K562 (cell line): ENCODE measurements around the gene ZNF862. TPM values are rescaled to one million over a fixed set of nuclear protein-coding genes. Genes with fewer than 3 reads are reported as not detected.

Source experiments
- ARNT ChIP-seq, 2 experiments: fragments of 450-650 bp; IDR thresholded peaks; 2 replicates each; pipeline ENCODE4 v1.6.1; 2016; ENCODE audit warnings: mild to moderate bottlenecking in 1 of 2
- CBX1 ChIP-seq: sonication (generic); IDR thresholded peaks from 2 replicates; pipeline ENCODE4 v1.6.1; 2016; ENCODE audit warnings: antibody characterized with exemption, low read depth, mild to moderate bottlenecking
- E2F1 ChIP-seq: sonication (generic); formaldehyde crosslinking; IDR thresholded peaks from 2 replicates; pipeline ENCODE4 v1.8.1; 2023; ENCODE audit warnings: mild to moderate bottlenecking, missing genetic modification reagents, moderate library complexity
- FIP1L1 ChIP-seq: fragments of 200-400 bp; formaldehyde crosslinking; IDR thresholded peaks from 2 replicates; pipeline ENCODE4 v1.6.1; 2018; ENCODE audit warnings: mild to moderate bottlenecking, low read depth, low read length; ENCODE audit not compliant: poor library complexity, severe bottlenecking
- GATA2 ChIP-seq: sonication (generic); formaldehyde crosslinking; IDR thresholded peaks from 2 replicates; pipeline ENCODE4 v1.4.0; 2020; ENCODE audit warnings: mild to moderate bottlenecking, missing genetic modification reagents
- ILF3 ChIP-seq: fragments of 450-650 bp; IDR thresholded peaks from 2 replicates; pipeline ENCODE4 v1.6.1; 2018; ENCODE audit warnings: antibody characterized with exemption, mild to moderate bottlenecking, moderate library complexity, borderline replicate concordance
- KAT2B ChIP-seq: IDR thresholded peaks from one replicate; pipeline ENCODE4 v1.6.1; 2012; ENCODE audit warnings: low read depth, mild to moderate bottlenecking, control low read depth, inconsistent platforms, low read length, moderate library complexity
- KAT7 ChIP-seq: sonication (generic); formaldehyde crosslinking; IDR thresholded peaks from 2 replicates; pipeline ENCODE4 v1.8.0; 2022; ENCODE audit warnings: missing genetic modification reagents, mild to moderate bottlenecking, borderline replicate concordance
- MEF2A ChIP-seq: IDR thresholded peaks from 2 replicates; pipeline ENCODE4 v1.6.1; 2011; ENCODE audit warnings: low read depth, mild to moderate bottlenecking, low read length, moderate library complexity; ENCODE audit not compliant: control insufficient read depth
- MYBL2 ChIP-seq, 2 experiments: fragments of 450-650 bp in 1 of 2; sonication (generic) in 1 of 2; formaldehyde crosslinking in 1 of 2; IDR thresholded peaks; 2 replicates each; pipeline versions ENCODE4 v1.6.1 to v1.8.1; 2017 to 2022; ENCODE audit warnings: borderline replicate concordance in 1 of 2, inconsistent platforms in 1 of 2, low read depth in 1 of 2, mild to moderate bottlenecking in 1 of 2, missing genetic modification reagents in 1 of 2, moderate library complexity in 1 of 2
- PHF21A ChIP-seq: fragments of 450-650 bp; IDR thresholded peaks from 2 replicates; pipeline ENCODE4 v1.6.1; 2017; ENCODE audit warnings: low read depth, borderline replicate concordance
- RBBP5 ChIP-seq: fragments of 200-600 bp; sonication (generic); IDR thresholded peaks from 2 replicates; pipeline ENCODE4 v1.6.1; 2012; ENCODE audit warnings: borderline replicate concordance, mild to moderate bottlenecking, low read length, control low read depth, inconsistent platforms; ENCODE audit not compliant: insufficient read depth, poor library complexity, severe bottlenecking
- RBM15 ChIP-seq: fragments of 200-400 bp; formaldehyde crosslinking; IDR thresholded peaks from 2 replicates; pipeline ENCODE4 v1.6.1; 2018; ENCODE audit warnings: mild to moderate bottlenecking, low read length, moderate library complexity; ENCODE audit not compliant: insufficient read depth
- RBM25 ChIP-seq: fragments of 200-400 bp; formaldehyde crosslinking; IDR thresholded peaks from 2 replicates; pipeline ENCODE4 v1.6.1; 2018; ENCODE audit warnings: low read length, low read depth, moderate library complexity; ENCODE audit not compliant: severe bottlenecking
- ZNF174 ChIP-seq: fragments of 250-450 bp; sonication (Bioruptor Pico); IDR thresholded peaks from 2 replicates; pipeline ENCODE4 v1.4.0; 2020; ENCODE audit warnings: mild to moderate bottlenecking
- ZNF589 ChIP-seq: fragments of 200-800 bp; sonication (Bioruptor generic); IDR thresholded peaks from 2 replicates; pipeline ENCODE4 v1.6.1; 2016; ENCODE audit warnings: low read depth, missing genetic modification characterization, missing compliant biosample characterization
- ZSCAN32 ChIP-seq: fragments of 450-650 bp; formaldehyde crosslinking; IDR thresholded peaks from 2 replicates; pipeline ENCODE4 v1.4.0; 2020; ENCODE audit warnings: mild to moderate bottlenecking, moderate library complexity
- polyA plus RNA-seq, 8 experiments: library from polyadenylated mRNA; depleted of rRNA in 4 of 8; stranded (reverse) in 5 of 8; unstranded in 3 of 8; fragments of >200 nt; fragmentation: Nextera tagmentation in 2 of 8; fragmentation: Illumina TruSeq in 1 of 8; extraction: Ambion mirVana in 2 of 8; extraction: Trizol in 1 of 8; gene quantifications; 2 replicates each; pipeline versions ENCODE4 v1.2.1 to v1.2.3, GENCODE V29; 2011 to 2014; ENCODE audit warnings: inconsistent platforms in 1 of 8, missing spikeins in 1 of 8
- total RNA-seq, 7 experiments: library from RNA; depleted of rRNA in 6 of 7; stranded (reverse); fragments of >200 nt in 6 of 7; fragmentation: Illumina TruSeq in 2 of 7; extraction: Trizol in 2 of 7; gene quantifications; 2 replicates each; pipeline versions ENCODE4 v1.2.1 to v1.2.3, GENCODE V29; 2011 to 2021; ENCODE audit warnings: low replicate concordance in 1 of 7
- TF ChIP-seq, protein P1 (sequence below): fragments of 450-650 bp; formaldehyde crosslinking; IDR thresholded peaks from 2 replicates; pipeline ENCODE4 v1.4.0; 2020; ENCODE audit warnings: mild to moderate bottlenecking, moderate library complexity
- TF ChIP-seq, protein P2 (sequence below): IDR thresholded peaks from 2 replicates; pipeline ENCODE4 v1.6.1; 2014; ENCODE audit warnings: antibody characterized with exemption
- TF ChIP-seq, protein P3 (sequence below): fragments of 450-650 bp; conservative IDR thresholded peaks from 2 replicates; pipeline ENCODE4 v1.6.1; 2016; ENCODE audit warnings: missing genetic modification characterization, low read depth, mild to moderate bottlenecking, control low read depth, missing compliant biosample characterization

Gene ZNF862
- total and polyA plus RNA-seq, 9 of the 15 experiments (the other 6 are each of a cell fraction or from before 2014, with no cell fraction given) = 1.1 to 3.9 (median 2.6) TPM

DNA sequence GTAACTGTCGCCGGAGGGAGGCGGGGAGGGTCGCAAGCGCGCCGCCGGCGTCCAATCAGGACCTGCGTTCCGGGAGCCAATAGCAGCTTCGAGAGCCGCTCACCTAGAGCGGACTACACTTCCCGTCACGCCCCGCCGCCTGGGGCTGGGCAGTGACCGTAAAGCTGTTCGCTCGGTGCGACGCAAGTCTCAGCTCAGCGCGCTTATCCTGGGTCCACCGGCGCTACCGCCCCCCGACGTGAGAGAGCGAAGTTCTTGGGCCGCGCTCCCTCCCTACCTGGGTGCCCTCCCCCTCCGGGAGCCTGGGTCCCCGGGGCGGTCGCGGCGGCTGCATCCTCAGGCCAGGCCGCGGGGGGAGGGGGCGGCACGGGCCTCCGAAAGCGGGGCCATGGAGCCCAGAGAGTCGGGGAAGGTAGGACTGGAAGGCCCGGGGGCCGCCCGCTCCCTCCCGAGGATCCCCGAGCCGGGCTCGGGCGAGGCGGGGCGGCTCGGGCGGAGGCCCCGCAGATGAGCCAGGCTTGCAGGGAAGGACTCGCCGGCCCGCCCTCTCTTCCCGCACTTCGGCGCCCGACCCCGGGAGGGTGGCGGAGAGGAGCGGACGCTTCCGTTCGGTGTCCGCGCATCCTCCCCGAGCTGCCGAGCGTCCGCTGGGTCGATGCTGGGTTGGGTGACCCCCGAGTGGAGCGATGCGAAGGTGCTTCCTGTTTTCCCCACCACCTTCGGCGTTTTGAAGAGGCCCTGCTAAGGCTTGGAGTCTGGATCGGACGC is at the start of gene ZNF862 (continued):
- TF ChIP-seq MYBL2 (IDR thresholded peaks at IDR 0.05; ENCODE audit: low read depth) (no peak), MYBL2 (CRISPR knock-in tag; IDR thresholded peaks at IDR 0.05; ENCODE audit: borderline replicate concordance) (no peak), ZNF589 (CRISPR knock-in tag) (no peak), E2F1 (CRISPR knock-in tag) (no peak; the same call in 1 of the 2 replicates), ILF3 (no peak), KAT2B (no peak), MEF2A (no peak), RBBP5 (peak; percentile 92), KAT7 (CRISPR knock-in tag) (peak; percentile 93), FIP1L1 (peak; percentile 89), PHF21A (no peak), ZSCAN32 (CRISPR knock-in tag) (no peak), ARNT (IDR thresholded peaks at IDR 0.05) (no peak), GATA2 (CRISPR knock-in tag) (no peak), RBM15 (no peak), CBX1 (peak; percentile 89; the same call in 1 of the 2 replicates), ZNF174 (CRISPR knock-in tag) (no peak), RBM25 (peak; percentile 64)
- TF ChIP-seq, protein P1, sequence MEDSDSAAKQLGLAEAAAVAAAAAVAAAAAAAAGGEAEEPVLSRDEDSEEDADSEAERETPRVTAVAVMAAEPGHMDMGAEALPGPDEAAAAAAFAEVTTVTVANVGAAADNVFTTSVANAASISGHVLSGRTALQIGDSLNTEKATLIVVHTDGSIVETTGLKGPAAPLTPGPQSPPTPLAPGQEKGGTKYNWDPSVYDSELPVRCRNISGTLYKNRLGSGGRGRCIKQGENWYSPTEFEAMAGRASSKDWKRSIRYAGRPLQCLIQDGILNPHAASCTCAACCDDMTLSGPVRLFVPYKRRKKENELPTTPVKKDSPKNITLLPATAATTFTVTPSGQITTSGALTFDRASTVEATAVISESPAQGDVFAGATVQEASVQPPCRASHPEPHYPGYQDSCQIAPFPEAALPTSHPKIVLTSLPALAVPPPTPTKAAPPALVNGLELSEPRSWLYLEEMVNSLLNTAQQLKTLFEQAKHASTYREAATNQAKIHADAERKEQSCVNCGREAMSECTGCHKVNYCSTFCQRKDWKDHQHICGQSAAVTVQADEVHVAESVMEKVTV (CRISPR knock-in tag) = peak; percentile 72
- TF ChIP-seq, protein P2, sequence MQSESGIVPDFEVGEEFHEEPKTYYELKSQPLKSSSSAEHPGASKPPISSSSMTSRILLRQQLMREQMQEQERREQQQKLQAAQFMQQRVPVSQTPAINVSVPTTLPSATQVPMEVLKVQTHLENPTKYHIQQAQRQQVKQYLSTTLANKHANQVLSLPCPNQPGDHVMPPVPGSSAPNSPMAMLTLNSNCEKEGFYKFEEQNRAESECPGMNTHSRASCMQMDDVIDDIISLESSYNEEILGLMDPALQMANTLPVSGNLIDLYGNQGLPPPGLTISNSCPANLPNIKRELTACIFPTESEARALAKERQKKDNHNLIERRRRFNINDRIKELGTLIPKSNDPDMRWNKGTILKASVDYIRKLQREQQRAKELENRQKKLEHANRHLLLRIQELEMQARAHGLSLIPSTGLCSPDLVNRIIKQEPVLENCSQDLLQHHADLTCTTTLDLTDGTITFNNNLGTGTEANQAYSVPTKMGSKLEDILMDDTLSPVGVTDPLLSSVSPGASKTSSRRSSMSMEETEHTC = peak; percentile 33; the same call in 1 of the 2 replicates
- TF ChIP-seq, protein P3, sequence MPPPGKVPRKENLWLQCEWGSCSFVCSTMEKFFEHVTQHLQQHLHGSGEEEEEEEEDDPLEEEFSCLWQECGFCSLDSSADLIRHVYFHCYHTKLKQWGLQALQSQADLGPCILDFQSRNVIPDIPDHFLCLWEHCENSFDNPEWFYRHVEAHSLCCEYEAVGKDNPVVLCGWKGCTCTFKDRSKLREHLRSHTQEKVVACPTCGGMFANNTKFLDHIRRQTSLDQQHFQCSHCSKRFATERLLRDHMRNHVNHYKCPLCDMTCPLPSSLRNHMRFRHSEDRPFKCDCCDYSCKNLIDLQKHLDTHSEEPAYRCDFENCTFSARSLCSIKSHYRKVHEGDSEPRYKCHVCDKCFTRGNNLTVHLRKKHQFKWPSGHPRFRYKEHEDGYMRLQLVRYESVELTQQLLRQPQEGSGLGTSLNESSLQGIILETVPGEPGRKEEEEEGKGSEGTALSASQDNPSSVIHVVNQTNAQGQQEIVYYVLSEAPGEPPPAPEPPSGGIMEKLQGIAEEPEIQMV (tag) = peak; percentile 91; the same call in 1 of the 2 replicates
